Activated CD8-positive, alpha-beta memory T cell treated with anti-CD3 and anti-CD28 coated beads, Interleukin-2, amount 50 U/mL, for 4 hours (primary cell): ENCODE data around the gene CSNK2A1.

ENCODE experiments used
- DNase-seq: peaks from one replicate; pipeline ENCODE4 v3.0.0-alpha.2; 2020

CSNK2A1 gene

GRCh38 chr20:563187-563586, 19.6 kb upstream of the CSNK2A1 start:
- no peak for DNase-seq

DNA sequence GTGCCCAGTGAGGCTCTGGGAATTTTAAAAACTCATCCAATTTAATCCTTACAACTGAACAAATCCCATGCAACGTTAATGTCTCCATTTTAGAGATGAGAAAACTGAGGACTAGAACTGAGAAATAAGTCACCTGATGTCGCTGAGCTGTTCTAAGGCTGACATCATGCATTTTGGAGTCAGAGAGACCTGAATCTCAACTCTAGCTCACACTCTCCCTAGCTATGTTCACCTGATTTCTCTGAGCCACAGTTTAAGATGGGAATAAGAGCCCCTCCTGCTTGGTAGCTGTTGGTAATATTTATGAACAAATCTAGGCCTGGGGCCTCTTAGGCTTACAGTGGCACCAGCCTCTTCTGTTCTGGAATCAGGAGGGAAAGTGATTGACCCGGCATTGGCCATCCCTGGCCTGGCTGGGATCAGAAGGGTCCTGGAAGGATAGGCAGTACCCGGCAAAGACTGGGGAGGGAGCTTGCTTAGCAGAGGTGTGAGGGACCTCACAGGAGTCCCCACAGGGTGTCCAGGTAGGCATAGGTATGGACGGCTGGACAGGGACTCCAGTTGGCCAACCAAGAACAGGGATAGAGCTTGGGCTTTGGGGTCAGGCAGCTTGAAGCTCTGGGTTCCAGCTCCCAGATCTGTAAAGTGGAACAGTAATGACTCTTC, 18.8 kb upstream of the CSNK2A1 start:
- DNase-seq = no peak

- DNase-seq = peak; percentile 29
Measured at GRCh38 chr20:561437-562231, 18.0 kb upstream of the CSNK2A1 start.

- DNase-seq = no peak
Measured at GRCh38 chr20:560680-561079, 17.1 kb upstream of the CSNK2A1 start.

DNA sequence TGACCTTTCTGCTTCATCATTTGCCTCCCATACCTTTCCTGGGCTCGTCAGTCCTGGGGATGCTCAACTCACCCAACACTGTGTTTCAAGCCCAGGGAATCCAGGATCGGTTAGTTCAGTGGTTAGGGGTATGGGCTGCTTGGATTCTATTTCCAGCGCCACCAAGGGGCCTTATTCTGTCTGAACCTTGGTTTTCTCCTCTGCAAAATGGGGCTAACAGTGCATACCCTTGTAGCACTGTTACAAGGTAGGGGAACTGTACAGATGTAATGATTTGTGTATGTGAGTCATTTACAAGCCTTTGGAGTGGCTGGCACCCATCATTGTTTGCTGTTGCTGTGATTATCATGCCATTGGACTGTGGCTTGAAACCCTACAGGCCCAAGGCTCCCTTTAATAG, 14.5 kb upstream of the CSNK2A1 start:
- DNase-seq = no peak

DNA sequence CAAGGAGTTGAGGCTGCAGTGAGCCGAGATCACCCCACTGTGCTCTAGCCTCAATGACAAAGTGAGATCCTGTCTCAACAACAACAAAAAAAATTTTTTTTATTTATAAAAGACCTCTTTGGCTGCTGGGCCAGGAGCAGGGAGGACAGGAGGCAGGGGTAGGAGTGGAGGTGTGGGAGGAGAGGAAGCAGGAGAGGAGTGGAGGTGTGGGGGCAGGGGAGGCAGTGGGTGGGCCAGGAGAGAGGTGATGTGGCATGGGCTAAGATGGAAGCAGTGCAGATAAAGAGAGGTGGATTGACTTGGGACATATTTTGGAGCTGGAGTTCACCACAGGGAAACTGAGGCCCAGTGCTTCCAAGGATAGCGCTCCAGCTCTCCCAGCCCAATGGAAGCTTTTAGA, 13.4 kb upstream of the CSNK2A1 start:
- DNase-seq = no peak

- DNase-seq = no peak
Measured at GRCh38 chr20:555976-556385, 12.4 kb upstream of the CSNK2A1 start.

DNA sequence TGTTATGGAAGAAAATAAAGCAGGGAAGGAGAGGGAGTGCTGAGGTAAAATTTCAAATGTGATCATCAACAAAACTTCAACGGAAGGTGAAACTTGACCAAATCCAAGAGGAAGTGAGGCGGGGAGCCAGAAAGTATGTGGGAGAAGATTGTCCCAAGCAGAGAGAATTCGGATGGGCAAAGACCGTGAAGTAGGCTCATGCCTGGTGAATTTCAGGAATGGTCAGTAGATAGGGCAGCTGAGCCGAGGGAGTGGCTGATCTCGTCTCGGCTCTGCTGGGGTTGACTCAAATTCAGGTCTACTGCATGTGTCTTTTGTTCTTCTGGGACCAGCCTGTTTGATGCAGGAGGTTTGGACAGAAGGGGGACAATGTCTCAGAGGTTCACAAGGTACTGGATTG, 7.0 kb upstream of the CSNK2A1 start:
- no peak for DNase-seq

GRCh38 chr20:549722-550496, 6.3 kb upstream of the CSNK2A1 start:
- DNase-seq = no peak

DNA sequence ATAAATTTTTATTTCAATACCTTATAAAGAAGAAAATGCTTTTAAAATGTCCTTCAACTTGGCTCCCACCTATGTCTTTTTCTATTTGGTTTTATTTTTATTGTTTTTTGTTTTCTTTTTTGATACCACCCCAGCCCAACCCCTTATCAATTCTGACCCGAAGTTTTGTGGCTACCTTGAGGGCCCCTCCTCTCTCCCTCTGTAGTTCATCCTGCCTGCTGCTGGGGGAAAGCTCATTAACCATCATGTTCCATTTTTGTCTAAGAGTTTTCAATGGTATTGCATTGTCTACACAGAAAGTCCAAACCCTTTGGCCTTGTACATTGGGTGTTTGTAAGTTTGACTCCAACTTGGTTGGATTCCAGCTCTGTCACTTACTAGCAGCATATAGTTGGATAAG, 5.3 kb upstream of the CSNK2A1 start:
- DNase-seq = no peak

GRCh38 chr20:547394-547793, 3.8 kb upstream of the CSNK2A1 start:
- DNase-seq = no peak

DNA sequence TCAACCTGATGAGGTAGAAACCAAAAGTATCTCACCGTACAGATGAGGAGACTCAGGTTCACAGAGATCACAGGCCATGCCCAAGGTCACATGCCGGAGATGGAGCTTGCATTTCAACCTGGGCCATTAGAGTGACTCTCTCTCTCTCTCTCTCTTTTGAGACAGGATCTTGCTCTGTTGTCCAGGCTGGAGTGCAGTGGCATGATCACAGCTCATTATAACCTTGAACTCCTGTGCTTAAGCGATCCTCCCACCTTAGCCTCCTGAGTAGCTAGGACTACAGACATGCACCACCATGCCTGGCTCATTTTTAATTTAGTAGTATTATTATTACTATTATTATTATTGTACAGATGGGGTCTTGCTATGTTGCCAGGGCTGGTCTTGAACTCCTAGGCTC, 2.8 kb upstream of the CSNK2A1 start:
- DNase-seq = no peak

DNA sequence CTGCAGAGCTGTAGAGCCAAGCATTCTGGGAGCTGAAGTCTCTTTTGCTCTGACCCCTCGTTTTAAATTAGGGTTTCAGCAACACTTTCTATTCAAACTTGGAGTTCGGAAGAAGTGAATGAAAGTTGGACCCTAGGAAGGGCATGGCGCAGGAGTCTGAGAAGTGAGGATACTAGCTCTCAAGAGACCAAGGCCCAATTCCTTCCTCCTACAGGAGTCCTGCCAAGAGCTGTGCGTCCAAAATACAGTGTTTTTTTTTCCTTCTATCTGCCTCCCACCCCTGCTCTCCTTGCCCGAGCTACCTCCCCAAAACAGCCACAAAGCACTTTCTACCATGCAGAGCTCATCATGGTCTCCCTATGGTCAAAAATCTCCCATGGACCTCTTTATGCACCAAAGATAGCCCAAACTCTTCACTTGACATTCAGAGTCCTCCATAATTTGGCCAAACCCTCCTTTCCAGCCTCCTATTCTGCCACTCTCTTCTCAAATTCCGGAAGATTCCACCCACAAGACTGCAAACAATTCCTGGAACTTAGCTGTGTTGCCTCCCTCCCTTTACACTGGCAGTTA, 649 bp upstream of the CSNK2A1 start:
- DNase-seq = no peak

DNA sequence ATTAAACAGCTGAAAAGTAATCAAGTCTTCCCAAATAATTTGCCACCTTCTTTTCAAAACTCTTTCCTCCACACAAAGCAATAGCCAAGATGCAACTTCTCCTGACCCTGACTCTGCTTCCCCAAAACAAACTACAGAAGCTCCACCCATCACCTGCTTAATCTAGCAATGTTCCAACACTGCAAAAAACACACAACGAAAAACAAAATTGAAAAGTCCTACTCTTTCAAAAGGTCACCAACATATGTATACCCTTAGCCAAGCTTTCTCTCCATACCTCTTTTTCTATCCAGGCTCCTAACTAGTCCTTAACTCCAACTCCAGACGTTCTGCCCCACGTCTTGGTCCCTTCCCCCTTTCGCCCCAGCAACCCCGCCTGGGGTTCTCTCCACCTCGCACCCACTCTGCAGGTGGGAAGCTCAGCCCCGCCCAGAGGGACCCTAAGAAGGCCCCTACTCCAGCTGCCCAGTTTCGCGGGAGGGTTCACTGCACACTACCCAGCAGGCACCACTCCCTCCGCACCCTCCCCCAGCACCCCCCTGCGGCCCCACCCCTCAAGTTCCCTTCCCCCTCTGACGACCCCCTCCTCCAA, 717 bp downstream of the CSNK2A1 start:
- DNase-seq = peak; percentile 27

DNA sequence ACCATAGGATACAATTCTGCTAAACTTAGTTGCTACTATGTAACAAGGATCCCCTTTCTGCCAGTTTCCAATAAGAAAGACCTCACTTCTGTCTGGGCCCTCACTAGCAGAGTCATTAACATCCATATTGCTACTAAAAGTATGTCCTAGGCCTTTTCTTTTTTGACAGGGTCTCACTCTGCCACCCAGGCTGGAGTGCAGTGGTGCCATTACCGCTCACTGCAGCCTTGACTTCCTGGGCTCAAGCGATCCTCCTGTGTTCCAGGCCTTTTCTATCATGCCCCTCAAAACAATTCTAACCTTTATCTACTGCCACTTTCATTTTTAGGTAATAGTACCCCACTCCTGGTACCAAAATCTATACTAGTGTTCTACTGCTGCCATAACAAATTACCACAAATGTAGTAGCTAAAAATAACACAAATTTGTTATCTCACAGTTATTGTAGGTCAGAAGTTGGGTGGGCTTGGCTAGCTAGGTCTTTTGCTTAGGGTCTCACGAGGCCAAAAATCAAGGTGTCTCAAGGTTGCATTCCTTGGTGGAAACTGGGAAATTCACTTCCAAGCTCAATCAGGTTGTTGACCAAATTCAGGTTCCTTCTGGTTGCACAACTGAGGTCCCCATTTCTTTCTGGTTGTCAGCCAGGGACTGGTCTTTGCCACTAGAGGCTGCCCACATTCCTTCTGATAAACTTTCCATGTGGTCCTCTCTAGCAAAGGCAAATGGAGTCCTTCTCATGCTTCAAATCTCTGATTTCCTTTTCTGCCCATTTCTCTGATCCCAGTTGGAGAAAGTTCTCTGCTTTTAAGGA, 3.0 kb downstream of the CSNK2A1 start:
- no peak for DNase-seq

GRCh38 chr20:539848-540247, 3.7 kb downstream of the CSNK2A1 start:
- DNase-seq = no peak

DNA sequence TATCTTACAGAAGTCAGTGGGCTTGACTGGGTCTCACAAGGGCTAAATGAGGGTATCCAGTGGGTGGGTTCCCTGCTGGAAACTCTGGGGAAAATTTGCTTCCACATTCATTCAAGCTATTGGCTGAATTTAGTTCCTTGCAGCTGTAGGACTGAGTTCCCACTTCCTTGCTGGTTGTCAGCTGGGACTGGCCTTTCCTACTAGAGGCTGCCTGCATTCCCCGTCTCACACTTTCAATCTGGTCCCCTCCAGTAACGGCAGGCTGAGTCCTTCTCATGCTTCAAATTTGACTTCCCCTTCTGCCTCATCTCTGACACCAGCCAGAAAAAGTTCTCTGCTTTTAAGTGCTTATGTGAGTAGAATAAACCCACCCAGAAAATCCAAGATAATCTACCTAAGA, 4.4 kb downstream of the CSNK2A1 start:
- DNase-seq = no peak

DNA sequence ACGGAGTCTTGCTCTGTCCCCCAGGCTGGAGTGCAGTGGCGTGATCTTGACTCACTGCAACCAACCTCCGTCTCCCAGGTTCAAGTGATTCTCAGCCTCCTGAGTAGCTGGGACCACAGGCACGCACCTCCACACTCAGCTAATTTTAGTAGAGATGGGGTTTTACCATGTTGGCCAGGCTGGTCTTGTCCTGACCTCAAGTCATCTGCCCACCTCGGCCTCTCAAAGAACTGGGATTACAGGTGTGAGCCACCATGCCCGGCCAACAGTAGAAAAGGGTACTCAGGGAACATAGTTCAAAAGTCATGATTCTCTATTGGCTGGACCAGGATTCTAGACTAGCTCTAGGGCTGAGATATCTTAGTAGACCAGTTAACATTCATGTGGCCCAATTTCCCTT, 5.6 kb downstream of the CSNK2A1 start:
- no peak for DNase-seq

GRCh38 chr20:536426-537010, 7.1 kb downstream of the CSNK2A1 start:
- DNase-seq = no peak

DNA sequence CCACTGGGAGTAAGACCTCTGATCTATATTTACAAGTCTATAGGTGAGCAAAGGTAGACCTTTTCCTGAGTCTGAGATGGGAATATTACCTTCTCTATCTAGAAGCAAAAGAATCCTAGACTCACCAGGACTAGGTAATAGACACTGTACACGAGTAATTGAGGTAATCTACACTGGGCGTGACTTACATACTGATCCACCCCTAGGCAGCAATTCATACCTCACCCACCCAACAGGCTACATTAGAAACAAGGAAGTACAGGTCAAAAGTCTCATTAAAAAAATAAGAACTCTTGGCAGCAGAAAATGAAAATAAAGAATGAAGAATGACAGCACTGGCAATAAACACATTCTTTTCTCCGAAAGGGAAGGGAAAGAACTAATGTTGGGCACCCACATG, 7.6 kb downstream of the CSNK2A1 start:
- no peak for DNase-seq

- no peak for DNase-seq
Measured at GRCh38 chr20:533526-533925, 10.1 kb downstream of the CSNK2A1 start.

GRCh38 chr20:532530-532929, 11.1 kb downstream of the CSNK2A1 start:
- DNase-seq = no peak
